Erythroblast (primary cell): ENCODE data around the gene TMEM179.

Experiments used
- DNase-seq, 2 experiments: peaks; one replicate each; lab custom pipeline; 2025; lab: John Stamatoyannopoulos, UW
- GATA1 ChIP-seq: IDR thresholded peaks from 2 replicates; pipeline ENCODE4 v1.6.1; 2011; ENCODE audit warnings: low read depth, mild to moderate bottlenecking, control low read depth, low read length, moderate library complexity
- POLR2A ChIP-seq: IDR thresholded peaks from 2 replicates; pipeline ENCODE4 v1.6.1; 2011; ENCODE audit warnings: mild to moderate bottlenecking, low read length

TMEM179 gene

DNA sequence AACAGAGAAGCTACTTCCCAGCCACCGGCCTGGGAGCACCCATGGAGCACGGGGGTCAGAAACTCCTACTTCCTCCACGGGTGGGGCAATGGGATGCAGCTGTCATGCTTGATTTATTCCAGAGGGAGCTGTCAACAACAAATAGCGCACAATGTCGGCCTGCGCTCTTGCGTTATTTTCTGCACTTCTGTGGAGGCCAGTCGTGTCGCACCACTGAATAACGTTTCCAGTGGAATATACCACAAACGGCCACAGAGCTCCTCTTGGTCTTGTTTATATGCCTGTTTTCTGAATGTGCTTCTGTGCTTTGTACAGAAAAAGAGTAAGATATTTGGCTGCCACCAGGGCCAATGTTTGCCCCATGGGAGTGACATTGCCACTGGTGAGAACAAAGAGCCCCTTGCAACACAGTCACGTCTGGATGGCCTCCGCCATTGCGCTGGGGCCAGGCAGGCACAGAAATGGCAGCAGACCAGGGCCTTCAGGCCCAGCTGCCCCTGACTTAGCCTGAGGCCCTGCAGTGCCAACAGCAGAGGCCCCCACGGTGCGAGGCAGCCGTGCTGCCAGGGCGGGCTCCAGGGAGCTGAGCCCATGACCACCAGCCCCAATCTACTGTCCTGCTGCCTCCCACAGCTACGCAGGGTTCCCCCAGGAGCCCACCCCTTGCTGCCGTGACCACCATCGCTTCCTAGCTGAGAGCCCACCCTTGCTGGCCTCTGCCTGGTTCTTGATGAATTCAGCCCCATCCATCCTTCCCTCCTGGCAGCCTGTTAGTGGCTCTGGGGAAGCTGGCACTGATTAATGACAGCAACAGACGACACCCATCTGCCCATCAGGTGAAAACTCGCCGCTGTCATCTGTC lies 28.9 kb upstream of the TMEM179 start:
- no peak for TF ChIP-seq POLR2A
- no peak for TF ChIP-seq GATA1
- DNase-seq, result no peak

DNA sequence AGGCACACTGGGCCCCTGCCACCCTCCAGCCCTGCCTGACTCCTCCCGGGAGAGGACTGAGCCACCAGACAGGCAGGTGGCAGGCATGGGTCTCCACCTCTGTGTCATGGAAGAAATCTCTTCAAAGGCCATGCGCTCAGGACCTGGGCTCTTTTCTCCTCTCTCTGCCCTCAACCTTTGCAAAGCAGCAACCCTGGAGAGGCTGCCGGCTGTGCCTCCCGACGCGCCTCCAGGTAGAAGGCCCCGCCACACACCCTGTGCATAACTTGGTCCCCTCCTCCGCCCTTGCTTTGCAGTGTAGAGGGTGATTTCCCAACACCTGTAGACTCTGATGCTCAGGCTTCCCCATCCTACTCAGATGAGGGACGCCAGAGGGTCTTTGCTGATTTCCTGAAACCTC lies 28.2 kb upstream of the TMEM179 start:
- TF ChIP-seq GATA1 (no peak), POLR2A (no peak)
- DNase-seq, result no peak

DNA sequence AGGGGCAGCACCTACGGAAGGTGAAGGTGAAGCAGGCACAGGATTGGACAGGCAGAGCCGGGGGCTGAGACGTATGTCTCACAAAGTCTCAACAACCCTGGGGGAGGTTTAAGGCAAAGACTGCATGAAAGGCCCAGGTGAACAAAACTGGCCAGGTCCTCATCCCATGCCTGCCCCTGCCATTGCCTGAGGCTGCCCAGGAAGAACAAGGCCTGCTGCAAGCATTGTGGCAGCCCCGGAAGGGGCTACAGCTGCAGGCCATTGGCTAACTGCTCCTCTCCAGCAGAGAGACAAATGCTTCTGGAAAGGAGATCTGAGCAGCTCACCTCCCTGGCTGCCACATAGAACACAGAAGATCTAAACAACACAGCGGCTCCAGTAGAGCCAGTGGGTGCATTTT lies 20.4 kb upstream of the TMEM179 start:
- TF ChIP-seq GATA1 (no peak), POLR2A (no peak)

DNA sequence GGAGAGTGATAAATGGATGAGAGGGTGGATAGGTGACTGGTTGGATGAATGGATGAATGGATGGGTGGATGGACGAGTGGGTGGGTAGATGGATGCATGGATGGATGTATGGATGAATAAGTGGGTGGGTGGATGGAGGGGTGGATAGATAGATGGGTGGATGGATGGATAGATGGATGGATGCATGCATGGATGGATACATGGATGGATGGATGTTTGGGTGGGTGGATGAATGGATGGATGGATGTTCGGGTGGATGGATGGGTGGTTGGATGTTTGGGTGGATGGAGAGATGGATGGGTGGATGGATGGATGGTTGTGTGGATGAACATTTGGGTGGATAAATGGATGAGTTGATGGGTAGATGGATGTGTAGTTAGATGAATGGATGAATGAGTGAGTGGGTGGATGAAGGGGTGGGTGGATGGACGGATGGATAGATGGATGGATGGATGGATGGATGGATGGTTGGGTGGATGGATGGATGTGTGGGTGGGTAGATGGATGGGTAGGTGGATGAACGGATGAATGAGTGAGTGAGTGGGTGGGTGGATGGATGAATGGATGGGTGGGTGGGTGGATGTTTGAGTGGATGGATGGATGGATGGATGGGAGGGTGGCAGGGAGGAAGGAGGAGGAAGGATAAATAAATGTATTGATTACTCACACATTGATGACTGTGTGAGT lies 9.7 kb upstream of the TMEM179 start:
- DNase-seq, result no peak
- TF ChIP-seq POLR2A (no peak), GATA1 (no peak)

More for the DNA sequence above, 20.4 kb upstream of the TMEM179 start:
- no peak for DNase-seq

DNA sequence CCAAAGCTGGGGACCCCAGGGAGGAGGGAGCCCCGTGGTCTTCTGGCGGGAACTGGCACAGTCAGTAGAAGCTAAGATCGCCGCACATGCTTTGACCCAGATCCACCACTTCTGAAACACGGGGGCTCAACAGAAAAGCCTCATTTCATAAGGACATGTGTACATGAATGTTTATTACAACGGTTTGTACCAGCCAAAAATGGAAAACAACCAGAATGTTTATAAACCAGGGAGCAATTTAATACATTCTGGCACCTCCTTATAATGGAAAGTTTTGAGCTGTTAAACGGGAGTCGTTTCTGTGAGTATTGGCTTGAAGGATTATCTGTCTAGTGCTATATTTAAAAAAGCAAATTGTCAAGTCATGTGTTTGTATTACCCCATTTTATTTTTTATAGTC lies 7.3 kb upstream of the TMEM179 start:
- no peak for DNase-seq
- TF ChIP-seq GATA1 (no peak), POLR2A (no peak)

DNA sequence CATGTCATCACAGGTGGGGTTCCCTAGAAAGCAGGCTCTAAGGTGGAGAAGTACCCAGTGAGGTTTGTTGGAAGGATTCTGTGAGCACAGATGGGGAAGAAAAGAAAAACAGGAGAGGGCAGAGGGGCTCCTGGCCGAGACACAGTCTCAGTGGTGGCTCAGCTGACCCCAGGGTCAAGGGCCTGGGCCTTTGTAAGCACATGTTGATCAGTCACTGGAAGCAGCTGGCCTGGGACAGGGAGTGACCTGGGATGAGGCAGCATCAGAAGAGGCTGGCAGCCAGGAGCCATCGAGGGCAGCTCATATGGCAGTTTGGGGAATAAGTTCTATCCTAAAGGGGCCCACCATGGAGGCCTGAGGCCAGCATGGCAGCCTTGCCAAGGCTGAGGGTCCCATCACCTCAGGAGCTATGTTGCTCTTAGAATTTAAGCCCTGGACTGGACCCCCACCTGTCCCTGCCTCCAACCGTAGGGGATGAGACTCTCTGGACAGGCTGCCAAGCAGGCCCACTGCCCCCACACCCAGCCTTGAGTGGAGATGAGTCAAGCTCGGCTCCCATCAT lies 6.3 kb upstream of the TMEM179 start:
- TF ChIP-seq POLR2A (no peak), GATA1 (no peak)
- DNase-seq, result no peak

DNA sequence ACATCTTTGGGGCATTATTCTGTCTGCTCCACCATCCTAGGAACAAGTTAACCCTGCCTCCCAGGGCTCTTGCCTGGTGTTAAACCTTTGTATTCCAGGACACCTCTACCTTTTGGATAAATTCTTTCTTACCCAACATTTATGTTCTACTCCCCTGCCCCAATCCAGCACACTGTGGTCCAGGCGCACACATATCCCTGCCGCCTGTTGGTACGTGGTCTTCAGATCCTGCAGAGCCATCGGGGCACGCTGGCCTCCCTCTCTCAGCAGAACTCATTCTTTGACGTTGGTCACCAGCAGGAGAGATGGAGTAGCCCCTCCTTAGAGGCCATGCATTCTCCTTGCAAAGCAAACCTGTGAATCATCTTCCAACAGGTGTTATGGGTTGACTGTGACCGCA lies 5.1 kb upstream of the TMEM179 start:
- no peak for TF ChIP-seq POLR2A
- no peak for TF ChIP-seq GATA1
- DNase-seq, result no peak

DNA sequence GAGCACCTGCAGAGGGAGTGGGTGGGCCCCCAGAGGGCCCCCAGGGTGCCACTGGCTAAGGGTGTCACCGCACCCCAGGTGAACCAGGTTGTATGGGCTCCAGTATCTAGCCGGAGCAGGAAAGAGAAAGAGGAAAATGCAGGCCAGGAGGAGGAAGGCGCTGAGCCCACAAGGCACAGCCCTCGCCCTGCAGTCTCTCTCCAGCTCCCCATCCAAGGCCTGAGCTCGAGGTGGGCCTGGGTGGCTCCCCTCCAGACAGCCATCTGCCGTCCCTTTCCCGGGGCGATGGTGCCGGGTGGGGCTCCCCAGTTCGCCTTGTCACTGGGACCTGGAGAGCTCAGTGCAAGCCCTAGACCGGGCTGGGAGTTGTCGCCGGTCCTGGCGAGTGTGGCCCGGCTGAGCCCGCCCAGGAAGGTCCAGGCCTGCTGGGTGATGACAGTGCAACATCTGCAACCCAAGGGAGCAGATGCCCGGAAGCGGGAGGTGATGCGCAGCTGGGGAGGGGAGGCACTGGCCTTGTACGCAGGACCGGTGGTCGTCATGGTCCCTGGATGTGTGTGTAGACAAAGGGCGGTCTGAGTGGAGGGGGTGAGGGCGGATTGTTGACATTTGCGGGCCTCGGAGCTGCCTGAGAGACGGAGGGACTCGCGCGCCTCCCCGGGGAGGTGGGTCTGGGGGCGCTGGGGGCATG lies 716 bp downstream of the TMEM179 start:
- no peak for DNase-seq
- no peak for TF ChIP-seq POLR2A
- TF ChIP-seq GATA1, result no peak

DNA sequence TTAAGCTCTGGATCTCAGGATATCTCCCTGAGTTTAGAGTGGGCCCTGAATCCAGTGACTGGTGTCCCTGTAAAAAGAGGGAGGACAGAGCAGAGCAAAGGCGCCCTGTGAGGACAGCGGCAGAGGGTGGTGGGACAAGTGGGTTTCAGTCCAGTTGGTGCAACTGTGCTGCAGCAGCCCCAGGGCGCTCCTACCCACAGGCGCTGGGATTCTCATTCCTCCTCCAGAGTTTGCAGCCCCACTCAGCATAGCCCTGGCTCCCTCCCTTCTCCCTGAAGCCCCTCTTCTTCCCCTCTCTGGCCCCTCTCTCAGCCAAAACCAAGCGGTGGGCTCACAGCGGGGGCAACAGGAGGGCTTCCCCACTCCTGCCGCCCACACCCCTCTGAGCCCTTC lies 1.6 kb downstream of the TMEM179 start:
- DNase-seq, result no peak
- TF ChIP-seq POLR2A (no peak), GATA1 (no peak)

DNA sequence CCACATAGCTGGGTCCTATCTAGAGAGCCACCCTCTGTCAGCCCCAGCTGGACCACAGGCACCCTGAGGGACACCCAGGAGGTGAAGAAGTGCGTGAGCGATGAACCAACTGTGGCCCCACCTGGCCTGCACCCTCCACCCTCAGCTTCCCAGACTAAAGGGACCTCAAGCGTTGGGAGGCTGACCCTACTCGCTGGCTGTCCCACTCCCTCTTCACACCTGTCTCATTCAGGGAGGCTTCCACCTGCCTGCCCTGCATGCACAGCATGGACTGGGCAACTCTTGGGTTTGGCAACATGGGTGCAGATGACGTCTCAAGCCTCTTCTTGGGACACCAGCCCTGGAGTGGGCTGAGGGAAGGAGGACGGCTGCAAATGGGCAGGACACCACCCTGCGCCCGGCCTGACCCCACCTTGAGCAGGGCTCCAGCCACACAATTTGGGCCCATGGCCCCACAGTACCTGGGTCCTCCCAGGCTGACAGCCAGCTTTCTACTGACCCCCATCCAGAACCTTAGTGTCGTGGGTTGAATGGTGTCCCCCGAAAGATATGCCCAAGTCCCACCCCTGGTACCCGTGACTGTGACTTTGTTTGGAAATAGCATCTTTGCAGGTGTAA lies 2.1 kb downstream of the TMEM179 start:
- DNase-seq, result no peak
- TF ChIP-seq GATA1, result no peak
- no peak for TF ChIP-seq POLR2A

DNA sequence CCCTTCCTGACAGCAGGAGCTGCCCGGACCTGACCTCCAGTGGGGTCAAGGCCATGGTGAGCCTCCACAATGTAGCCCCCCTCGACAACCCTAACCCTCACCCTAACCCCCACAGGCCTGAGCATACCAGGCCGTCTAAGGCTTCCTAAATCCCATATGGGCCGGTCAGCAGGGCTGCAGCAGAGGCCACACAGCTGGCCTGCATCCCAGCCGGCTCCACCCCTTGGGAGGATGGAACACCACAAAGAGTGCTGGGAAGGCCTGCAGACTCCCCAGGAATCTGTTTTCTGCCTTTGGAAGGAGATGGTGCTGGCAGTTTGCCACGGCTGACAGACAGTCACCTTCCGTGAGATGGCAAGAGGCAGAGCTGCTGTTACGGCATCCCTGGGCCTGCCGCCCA lies 2.8 kb downstream of the TMEM179 start:
- TF ChIP-seq GATA1 (no peak), POLR2A (no peak)
- no peak for DNase-seq

DNA sequence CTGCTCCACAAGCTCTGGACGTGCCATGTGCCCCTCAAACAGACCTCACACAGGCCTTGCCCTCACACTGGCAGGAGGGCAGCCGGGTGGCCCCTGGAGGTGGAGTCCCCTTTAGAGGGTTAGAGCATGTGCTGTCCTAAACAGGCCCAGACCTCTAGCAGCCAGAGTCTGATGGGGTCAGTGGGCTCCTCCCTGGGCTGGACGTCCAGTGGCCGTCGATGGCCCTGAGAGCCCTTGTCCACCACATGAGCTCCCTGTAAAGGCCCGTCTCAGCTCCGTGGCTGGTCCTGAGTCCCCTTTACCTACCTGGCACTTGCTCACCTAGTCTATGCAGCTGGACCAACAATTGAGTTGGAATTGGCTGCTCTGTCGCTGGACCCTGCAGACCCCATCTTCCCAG lies 3.8 kb downstream of the TMEM179 start:
- no peak for TF ChIP-seq GATA1
- TF ChIP-seq POLR2A, result no peak

DNA sequence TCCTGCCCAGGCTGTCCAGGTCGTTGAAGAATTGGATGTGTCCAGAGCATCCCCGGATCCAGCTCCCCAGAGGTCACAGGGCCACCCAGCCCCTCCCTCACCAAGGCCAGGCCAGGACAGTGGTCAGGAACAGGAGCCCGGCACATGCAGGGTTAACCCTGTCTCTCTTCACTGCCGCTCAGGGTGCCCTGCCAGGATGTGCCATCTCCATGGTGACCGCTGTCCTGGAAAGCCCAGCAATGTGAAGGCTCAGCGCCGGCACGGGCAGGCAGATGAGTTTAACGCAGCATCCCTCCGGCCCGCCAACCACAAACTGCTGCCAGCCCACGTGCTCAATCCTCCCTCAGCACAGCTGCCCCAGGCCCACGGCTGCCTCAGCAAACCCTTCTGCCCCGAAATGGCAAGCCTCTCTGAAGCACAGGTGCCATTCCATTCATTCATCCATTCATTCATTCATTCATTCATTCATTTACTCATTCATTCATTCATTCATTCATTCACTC lies 4.4 kb downstream of the TMEM179 start:
- no peak for DNase-seq
- TF ChIP-seq GATA1, result no peak

More for the DNA sequence above, 3.8 kb downstream of the TMEM179 start:
- DNase-seq, result no peak
